Omental fat pad (tissue), 4 donors: ENCODE results near the gene OR1I1. TPM values are rescaled to one million over a fixed set of nuclear protein-coding genes. Genes with fewer than 3 reads are reported as not detected.
"Not testable (repeated sequence)": the region's sequence is repeated elsewhere in the genome, so short reads cannot be mapped to it uniquely, and the experiment has no call there.

Source experiments
- ATAC-seq: fragments of 150-250 bp; one replicate; pipeline ENCODE4 v1.9.1; 2016; ENCODE audit warnings: mild to moderate bottlenecking, moderate library complexity; ENCODE audit not compliant: low FRiP score
- DNase-seq: peaks from one replicate; pipeline ENCODE4 v3.0.0-alpha.2; 2019; ENCODE audit warnings: low spot score
- total RNA-seq, 4 donors: library from RNA; depleted of rRNA; stranded (reverse); fragments of >200 nt; gene quantifications; one replicate each; pipeline ENCODE4 v1.1.0, GENCODE V29; 2016
- TF ChIP-seq, protein P1 (sequence below), 3 donors: fragments of 450-650 bp; IDR thresholded peaks; one replicate each; pipeline ENCODE4 v1.5.1; 2016 to 2017; ENCODE audit warnings: antibody characterized with exemption in 3 of 3, mild to moderate bottlenecking in 3 of 3, moderate library complexity in 2 of 3

OR1I1 gene
- total RNA-seq, 4 donors from 2014 or later: not detected

DNA sequence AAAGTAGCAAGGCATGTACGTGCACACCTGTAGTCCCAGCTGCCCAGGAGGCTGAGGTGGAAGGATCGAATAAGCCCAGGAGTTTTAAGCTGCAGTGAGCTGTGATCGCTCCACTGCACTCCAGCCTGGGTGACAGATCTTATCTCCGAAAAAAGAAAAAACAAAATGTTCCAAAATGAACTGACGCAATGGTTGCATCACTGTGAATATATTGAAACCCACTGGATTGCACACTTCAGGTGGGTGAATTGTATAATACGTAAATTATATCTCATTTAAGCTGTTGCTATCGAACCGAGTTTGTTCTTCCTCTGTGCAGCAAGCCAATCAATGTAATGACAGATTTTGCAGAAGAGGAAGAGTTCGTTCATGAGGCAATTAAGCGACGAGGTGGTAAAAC is 34.3 kb upstream of the OR1I1 start:
- DNase-seq: no peak
- TF ChIP-seq, protein P1, sequence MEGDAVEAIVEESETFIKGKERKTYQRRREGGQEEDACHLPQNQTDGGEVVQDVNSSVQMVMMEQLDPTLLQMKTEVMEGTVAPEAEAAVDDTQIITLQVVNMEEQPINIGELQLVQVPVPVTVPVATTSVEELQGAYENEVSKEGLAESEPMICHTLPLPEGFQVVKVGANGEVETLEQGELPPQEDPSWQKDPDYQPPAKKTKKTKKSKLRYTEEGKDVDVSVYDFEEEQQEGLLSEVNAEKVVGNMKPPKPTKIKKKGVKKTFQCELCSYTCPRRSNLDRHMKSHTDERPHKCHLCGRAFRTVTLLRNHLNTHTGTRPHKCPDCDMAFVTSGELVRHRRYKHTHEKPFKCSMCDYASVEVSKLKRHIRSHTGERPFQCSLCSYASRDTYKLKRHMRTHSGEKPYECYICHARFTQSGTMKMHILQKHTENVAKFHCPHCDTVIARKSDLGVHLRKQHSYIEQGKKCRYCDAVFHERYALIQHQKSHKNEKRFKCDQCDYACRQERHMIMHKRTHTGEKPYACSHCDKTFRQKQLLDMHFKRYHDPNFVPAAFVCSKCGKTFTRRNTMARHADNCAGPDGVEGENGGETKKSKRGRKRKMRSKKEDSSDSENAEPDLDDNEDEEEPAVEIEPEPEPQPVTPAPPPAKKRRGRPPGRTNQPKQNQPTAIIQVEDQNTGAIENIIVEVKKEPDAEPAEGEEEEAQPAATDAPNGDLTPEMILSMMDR (IDR thresholded peaks at IDR 0.05): no peak
- no peak for ATAC-seq

DNA sequence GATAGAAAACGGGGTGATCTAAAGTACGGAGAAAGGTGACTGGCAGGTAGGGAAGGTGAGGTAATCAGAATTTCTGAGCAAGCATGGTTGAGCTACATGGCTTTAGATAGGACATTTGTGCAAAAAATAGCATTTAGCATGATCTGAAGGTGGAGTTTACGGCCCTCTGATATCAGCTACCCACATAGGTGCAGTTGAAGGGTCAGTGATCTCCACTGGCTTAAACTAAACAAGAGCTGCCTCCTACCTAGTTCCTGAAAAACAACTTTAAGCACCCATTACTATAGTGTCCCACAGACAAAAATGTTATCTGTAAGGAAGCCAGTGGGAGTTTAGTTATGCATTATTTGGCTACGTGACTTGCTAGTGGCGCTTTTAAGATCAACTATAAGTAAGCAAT is 33.9 kb upstream of the OR1I1 start:
- TF ChIP-seq, protein P1 (IDR thresholded peaks at IDR 0.05): no peak
- DNase-seq (no peak), ATAC-seq (no peak)

DNA sequence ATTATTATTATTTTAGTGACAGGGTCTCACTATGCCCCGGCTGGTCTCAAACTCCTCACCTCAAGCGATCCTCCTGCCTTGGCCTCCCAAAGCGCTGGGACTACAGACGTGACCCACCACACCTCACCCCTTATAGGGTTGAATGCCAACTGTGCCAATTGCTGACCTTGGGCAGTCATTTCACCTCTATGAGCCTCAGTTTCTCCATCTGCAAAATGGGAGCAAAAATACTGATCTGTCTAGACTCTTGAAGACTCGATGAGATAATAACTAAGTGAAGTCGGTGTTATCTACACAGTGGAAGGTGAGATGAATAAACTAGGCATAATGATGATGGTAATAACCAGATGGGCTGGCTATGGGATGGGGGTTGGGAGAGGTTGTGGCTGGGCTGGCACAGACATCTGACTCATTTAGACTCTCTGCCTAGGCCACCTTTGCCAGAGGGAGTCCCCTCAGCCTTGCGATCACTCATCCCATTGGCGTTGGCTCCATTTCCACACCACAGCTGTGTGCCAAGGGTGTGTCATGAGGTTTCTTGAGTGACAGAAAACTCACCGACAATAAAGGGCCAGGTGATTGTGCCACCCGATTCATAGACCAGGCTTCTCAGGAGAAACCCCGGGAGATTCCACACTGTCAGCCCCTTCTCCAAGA is 33.0 kb upstream of the OR1I1 start, which contains the start of gene CASP14:
Gene CASP14, plus strand, starts transcription at position 596 of the 657 bp plus-strand sequence. CDS start 2,772 bp downstream, outside the sequence.
- ATAC-seq (no peak), DNase-seq (no peak)
- TF ChIP-seq, protein P1 (IDR thresholded peaks at IDR 0.05): no peak

DNA sequence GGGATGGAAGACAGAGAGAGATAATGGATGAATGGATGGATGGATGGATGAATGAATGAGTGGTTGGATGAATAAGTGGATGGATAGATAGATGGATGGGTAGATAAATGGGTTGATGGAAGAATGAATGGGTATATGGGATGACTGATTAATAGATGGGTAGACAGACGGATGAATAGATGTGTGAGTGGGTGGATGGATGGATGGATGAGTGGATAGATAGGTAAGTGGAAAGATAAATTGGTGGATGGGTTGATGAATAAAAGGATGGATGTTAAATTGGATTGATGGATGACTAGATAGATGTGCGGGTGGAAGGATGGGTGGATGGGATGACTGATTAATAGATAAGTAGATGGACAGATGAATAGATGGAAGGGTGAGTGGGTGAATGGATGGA is 31.4 kb upstream of the OR1I1 start:
- ATAC-seq: no peak
- DNase-seq: no peak
- TF ChIP-seq, protein P1 (IDR thresholded peaks at IDR 0.05): no peak

DNA sequence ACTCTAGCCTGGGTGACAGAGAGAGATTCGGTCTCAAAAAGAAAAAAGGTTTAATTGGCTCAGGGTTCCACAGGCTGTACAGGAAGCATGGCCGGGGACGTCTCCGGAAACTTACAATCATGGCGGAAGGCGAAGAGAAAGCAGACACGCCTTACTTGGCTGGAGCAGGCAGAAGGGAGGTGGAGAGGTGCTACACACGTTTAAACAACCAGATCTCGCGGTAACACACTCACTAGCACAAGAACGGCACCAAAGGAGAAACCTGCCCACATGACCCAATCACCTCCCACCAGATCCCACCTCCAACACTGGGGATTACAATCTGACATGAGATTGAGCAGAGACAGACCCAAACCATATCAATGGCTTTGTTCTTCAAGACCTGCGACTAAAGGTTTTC is 20.0 kb upstream of the OR1I1 start:
- TF ChIP-seq, protein P1 (IDR thresholded peaks at IDR 0.05): no peak
- DNase-seq: no peak
- no peak for ATAC-seq

DNA sequence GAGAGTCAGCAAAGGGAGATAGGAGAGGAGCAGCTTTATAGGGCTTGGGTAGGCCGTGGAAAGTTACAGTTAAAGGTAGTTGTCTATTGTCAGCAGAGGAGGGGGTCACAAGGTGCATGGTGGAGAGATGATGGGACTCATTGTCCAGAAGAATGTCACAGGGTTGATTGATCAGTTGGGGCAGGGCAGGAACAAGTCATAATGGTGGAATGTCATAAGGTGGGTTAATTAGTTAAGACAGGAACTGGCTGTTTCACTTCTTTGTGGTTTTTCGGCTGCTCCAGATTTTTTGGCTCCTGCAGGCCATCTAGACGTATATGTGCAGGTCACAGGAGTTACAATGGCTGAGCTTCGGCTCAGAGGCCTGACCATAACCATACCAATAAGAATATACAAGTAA is 11.6 kb upstream of the OR1I1 start:
- DNase-seq, ATAC-seq: not testable (repeated sequence)

DNA sequence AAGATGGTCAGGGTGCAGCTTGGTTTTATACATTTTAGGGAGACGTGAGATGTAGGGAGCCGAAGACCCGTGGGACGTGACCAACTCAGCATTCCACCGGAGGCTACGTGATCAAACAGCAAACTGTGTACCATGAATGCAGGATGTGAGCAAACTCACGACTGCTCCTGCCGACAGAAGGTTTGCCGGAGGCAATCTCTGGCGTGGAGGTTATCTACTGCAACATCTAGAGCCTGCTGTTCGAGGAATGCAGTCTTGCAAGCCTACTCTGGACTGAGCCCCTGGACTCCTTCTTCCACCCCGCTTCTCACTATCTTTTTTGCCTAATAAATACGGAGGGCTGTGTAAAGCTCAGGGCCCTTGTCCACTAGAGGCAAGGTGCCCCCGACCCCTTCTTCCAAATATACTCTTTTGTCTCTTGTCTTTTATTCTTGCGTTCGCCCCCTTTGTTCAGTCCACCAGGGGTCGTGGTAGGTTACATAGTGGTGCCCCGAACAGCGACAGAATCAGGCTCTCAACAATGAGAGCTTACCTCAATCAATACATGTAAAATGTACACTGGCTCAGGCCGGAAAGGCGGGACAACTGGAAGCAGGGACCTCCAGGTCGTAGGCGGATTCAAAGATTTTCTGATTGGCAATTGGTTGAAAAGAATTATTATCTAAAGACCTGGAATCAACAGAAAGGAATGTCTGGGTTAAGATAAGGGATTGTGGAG is 8.9 kb upstream of the OR1I1 start:
- ATAC-seq (no peak), DNase-seq (no peak)
- TF ChIP-seq, protein P1 (IDR thresholded peaks at IDR 0.05): no peak
